GM10266 (cell line): Measurements from ENCODE around the gene ELMOD3.

Source experiments
- DNase-seq: peaks from one replicate; pipeline ENCODE4 v3.0.0; 2012; ENCODE audit errors: extremely low spot score
- TF ChIP-seq, protein P1 (sequence below): IDR thresholded peaks from 2 replicates; pipeline ENCODE4 v1.5.1; 2012; ENCODE audit warnings: mild to moderate bottlenecking, low read depth; ENCODE audit not compliant: control insufficient read depth, insufficient read depth; ENCODE audit errors: missing control alignments

ELMOD3 gene

DNA sequence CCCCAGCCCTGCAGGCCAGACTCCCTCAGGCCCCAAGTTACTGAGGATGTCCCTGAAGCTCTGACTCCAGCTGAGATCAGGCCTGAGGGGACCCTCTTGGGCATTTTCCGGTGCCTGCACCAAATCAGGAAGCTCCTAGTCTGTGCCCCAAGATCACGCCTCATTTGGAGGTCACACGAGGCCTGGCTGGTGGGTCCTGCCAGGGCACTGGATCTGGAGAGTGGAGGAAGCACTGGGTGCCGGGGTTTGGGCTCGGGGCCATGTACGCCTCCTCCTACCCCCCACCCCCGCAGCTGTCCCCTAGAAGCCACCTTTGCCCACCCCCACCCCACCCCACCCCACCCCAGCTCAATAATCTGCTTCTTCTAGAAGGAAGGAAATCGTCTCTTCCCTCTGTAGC lies 80.1 kb downstream of the ELMOD3 start:
- TF ChIP-seq, protein P1, sequence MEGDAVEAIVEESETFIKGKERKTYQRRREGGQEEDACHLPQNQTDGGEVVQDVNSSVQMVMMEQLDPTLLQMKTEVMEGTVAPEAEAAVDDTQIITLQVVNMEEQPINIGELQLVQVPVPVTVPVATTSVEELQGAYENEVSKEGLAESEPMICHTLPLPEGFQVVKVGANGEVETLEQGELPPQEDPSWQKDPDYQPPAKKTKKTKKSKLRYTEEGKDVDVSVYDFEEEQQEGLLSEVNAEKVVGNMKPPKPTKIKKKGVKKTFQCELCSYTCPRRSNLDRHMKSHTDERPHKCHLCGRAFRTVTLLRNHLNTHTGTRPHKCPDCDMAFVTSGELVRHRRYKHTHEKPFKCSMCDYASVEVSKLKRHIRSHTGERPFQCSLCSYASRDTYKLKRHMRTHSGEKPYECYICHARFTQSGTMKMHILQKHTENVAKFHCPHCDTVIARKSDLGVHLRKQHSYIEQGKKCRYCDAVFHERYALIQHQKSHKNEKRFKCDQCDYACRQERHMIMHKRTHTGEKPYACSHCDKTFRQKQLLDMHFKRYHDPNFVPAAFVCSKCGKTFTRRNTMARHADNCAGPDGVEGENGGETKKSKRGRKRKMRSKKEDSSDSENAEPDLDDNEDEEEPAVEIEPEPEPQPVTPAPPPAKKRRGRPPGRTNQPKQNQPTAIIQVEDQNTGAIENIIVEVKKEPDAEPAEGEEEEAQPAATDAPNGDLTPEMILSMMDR, result no peak
- no peak for DNase-seq

DNA sequence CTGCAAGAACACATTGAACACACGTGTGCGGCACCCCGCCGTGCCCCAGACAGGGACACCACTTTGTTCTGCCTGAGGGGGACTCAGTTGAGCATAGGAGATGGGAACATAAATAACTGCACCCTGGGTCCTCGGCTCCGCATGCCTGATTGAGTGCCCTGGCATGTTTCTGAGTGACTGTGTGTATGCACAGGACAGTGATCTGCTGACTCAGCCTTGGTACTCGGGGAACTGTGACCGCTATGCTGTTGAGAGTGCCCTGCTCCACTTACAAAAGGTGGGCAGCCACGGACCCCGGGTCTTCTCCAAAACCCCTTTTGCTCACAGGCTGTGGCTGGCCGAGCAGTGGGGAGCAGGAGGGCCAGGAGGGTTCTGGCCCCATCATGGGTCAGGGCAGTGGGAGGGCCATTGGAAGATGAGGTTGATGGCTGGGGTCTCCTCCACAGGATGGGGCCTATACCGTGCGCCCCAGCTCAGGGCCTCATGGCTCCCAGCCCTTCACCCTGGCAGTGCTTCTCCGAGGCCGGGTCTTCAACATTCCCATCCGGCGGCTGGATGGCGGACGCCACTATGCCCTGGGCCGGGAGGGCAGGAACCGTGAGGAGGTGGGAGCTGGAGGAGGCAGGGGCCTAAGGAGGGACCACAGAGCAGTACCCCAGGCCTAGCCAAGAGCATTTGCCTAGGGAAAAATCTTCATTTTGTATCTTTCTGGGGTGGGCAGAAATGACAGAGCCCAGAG lies 80.8 kb downstream of the ELMOD3 start:
- DNase-seq, result no peak
- TF ChIP-seq, protein P1, result no peak

DNA sequence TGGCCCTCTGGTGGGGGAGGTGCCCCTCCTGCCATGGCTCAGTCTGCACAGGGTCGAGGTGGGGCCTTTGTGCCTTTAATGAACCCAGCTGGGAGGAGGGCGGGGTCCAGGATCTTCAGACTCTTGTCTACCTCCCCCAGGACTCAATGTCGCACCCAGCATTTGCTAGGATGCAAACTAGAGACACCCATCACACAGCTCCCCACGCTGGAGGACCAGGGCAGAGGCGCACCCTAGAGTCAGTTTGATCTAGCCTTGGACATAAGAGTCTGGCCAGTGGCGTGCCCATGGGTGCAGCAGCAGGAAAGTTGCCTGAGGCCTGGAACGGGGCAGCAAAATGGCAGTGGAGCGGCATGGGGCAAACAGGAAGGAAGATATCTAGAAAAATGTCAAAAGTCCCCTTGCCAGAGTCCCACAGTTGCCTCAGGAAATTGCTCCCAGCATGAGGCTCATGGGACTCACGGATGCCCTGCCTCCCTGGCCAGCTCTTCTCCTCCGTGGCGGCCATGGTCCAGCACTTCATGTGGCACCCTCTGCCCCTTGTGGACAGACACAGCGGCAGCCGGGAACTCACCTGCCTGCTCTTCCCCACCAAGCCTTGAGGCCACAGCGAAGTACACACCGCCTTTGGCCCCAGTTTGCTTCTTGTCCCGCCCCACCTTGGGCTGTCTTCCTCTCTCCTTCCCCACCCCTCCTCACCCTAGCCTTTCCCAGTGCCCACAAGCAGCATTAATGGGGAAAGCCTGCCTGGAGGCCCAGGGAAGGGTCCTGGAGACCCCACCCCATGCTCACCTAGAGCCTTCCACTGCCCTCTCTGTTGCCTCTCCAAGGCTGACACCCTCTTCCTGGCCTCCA lies 81.6 kb downstream of the ELMOD3 start:
- DNase-seq, result no peak
- TF ChIP-seq, protein P1, result no peak

DNA sequence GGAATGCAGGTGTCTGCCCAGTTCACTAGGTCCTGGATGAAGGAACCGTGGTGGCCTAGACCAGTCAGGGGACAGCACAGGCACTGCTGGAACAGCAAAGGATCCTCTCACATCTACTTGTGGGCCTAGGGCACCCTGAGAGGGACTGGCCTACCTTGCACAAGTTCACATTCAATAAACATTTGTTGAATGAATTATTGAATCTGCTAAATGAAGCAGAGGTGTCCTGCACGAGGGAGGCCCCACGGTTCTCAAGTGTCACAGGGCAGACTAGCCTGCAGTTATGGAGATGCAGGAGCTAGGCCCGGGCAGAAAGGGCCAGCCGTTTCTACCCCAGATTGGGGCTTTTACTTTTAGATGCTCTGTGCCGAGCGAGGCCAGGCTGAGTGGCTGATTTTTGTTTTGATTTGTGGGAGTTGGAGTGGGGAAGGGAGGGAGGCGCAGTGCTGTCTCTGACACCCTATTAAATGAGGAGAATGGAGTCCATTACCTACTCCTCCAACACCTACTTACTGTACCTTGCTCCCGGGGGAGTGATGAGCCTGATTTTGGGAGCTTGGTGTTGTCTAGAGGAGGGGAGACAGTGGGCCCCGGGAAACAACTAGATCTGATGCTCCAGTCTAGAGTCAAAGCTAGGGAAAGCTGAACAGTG lies 82.4 kb downstream of the ELMOD3 start:
- TF ChIP-seq, protein P1, result no peak
- DNase-seq, result no peak

DNA sequence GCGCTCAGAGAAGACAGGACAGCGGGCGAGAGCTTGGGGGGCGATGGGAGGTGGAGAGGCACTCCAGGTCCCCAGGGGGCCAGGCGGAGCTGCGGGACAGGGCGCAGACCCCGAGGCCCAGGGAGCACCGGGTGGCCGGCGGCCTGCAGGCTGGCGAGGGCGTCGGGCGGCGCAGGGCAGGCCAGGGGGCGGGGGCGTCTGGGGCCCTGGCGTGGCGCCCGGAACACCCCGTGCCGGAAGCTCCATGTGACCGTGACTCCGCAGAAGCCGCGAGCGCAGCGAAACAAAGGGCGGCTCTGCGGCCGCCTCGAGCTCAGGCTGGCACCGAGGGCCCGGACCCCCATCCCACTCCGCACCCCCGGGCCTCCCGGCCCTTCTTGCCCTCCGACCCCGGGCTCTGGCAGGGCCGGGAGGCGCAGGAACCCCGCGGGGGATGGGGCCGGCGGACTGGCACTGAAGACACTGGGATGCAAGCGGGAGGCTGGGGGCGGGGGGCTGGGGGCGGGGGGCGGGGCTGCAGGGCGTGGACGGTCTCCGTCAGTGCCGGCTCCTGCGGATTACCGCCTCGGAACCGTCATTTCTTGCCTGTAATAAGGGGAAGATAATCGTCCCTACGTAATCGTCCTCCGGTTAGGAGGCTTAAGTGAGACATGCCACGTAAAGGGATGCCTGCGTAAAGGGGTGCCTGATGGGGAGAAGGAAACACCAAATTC lies 83.1 kb downstream of the ELMOD3 start:
- TF ChIP-seq, protein P1, result no peak
- DNase-seq, result peak; percentile 88

DNA sequence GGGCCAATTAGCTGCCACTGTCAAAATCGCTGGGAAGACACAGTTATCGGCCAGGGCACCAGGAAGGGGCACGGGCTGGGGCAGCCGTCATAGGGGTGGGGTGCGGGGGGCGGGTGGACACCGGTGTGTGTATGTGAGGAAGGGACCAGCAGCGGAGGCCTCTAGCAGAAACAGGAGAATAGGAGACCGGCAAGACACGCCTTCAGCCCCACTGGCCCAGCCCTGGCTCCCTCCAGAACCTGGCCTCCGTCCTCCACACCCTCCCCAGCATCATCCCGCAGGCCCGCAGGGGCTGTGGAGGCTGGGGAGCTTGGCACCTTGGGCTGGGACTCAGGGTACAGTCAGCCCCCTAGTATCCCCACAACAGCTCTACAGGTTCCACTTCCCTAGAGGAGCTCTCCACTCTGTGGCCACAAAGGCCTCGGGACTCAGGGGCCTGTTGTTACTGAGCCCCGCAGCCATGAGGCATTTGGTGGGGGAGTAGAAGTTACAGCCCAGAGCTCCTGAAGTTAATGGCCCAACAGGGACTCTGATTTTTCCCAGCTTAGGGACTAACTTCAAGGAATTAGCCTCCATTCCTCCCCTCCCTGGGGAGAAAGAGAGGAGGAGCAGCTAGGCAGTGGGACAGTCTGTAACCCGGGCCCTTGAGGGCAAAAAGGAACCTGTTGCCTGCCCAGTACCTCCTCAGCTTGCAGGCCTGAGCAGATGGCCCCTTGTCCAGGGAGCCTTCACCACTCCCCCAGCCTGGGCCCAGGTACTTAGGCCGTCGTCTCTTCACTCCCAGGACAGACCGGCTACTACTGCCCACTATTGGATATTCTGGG lies 83.8 kb downstream of the ELMOD3 start:
- TF ChIP-seq, protein P1, result no peak
- no peak for DNase-seq
